GM12891 (cell line): ENCODE results near the gene GSTM2.

Experiments used
- POLR2A ChIP-seq: IDR thresholded peaks from 2 replicates; pipeline ENCODE4 v1.6.1; 2011; ENCODE audit warnings: low read depth, low read length, control low read depth
- POLR2AphosphoS5 ChIP-seq: IDR thresholded peaks from 2 replicates; pipeline ENCODE4 v1.6.1; 2011; ENCODE audit warnings: low read depth, low read length, control low read depth
- POU2F2 ChIP-seq: IDR thresholded peaks from 2 replicates; pipeline ENCODE4 v1.6.1; 2011; ENCODE audit warnings: low read depth, mild to moderate bottlenecking, control low read depth, low read length, moderate library complexity
- TAF1 ChIP-seq: IDR thresholded peaks from 2 replicates; pipeline ENCODE4 v1.6.1; 2011; ENCODE audit warnings: low read depth, low read length, control low read depth

DNA sequence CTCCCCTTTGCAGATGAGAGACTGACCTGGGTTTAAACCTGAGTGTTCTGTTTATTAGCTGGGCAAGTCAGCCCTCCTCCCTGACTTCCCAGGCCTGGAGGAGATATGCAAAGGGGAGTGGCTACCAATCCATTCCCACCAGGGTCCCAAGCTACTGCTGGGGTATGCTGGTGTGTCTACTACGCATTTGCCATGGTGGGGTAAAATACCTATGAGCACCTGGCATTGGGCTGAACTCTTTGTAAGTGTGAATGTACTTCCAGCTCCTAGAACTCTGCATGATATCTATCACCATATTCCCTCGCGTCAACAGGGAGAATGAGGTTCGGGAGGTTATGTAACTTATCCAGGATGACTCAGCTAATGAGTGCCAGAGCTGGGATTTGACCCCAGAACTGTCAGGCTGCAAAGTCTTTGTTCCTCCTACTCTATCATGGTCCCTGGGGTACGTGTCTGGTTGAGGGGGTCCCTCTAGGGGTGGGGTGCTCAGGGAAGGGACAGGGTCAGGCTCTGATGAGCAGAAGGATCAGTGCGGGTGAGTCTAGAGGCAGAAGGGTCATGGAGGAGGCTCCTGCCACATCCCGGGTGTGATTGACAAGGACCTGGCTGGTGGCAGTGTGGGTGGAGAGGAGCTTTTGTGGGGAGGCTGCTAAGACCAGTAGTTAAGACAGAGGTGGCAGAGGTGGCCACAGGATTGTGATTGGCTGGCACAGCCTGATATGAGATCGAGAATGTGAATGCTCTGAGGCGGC, 31.5 kb upstream of the GSTM2 start:
- TF ChIP-seq POLR2A (no peak), POLR2AphosphoS5 (no peak), POU2F2 (no peak), TAF1 (no peak)
